LNCAP (cell line): ENCODE results near the gene SETD4.

Source experiments
- TF ChIP-seq, protein P1 (sequence below): fragments of 450-650 bp; IDR thresholded peaks from 2 replicates; pipeline ENCODE4 v1.5.1; 2017; ENCODE audit warnings: mild to moderate bottlenecking

SETD4 gene

DNA sequence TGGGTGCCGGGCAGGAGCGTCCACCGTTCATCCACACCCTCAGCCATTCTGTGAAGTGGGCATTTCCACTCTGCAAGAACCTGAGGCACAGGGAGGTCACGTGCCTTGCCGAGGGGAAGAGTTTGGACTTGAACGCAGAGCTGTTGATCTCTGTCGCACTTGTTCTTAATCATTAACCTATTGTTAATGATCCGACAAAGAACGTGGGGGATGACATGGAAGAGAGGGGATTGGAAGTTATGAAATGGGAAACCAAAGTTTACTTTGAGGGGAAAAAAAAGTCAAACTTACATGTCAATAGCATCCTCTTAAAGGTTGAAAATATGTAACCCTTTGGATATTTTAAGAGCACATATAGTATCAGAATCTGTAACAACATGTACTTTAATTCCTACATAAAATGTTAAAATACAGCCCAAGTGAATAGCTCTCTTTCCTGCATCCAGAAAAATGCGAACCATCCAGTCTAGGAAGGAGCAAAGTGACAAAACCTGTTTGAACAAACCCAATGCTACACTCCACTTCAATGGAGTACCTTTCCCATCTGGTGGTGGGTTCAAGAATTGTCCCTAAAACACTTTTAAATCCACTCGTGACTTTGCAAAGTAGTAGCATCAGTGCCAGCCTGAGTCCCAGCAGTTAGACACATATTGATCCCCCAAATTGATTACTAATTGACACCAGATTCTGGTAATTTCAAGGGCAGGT is 75.5 kb downstream of the SETD4 start:
- TF ChIP-seq, protein P1, sequence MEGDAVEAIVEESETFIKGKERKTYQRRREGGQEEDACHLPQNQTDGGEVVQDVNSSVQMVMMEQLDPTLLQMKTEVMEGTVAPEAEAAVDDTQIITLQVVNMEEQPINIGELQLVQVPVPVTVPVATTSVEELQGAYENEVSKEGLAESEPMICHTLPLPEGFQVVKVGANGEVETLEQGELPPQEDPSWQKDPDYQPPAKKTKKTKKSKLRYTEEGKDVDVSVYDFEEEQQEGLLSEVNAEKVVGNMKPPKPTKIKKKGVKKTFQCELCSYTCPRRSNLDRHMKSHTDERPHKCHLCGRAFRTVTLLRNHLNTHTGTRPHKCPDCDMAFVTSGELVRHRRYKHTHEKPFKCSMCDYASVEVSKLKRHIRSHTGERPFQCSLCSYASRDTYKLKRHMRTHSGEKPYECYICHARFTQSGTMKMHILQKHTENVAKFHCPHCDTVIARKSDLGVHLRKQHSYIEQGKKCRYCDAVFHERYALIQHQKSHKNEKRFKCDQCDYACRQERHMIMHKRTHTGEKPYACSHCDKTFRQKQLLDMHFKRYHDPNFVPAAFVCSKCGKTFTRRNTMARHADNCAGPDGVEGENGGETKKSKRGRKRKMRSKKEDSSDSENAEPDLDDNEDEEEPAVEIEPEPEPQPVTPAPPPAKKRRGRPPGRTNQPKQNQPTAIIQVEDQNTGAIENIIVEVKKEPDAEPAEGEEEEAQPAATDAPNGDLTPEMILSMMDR: no peak
